HG03442 (cell line): ENCODE measurements around the gene COPB1.
"Not testable (repeated sequence)": the region's sequence is repeated elsewhere in the genome, so short reads cannot be mapped to it uniquely, and the experiment has no call there.

Source experiments
- ATAC-seq: cut with Tn5 transposase; IDR thresholded peaks from one replicate; pipeline ENCODE4 v1.9.1; 2021; ENCODE audit warnings: mild to moderate bottlenecking, moderate library complexity; ENCODE audit not compliant: unreplicated experiment

Gene COPB1

GRCh38 chr11:14499560-14500180 lies at the start of gene COPB1:
COPB1 (minus strand) TSS chr11:14499811; CDS start chr11:14498928, 883 bp downstream.
- ATAC-seq: peak; percentile 92

GRCh38 chr11:14547440-14547839 lies 47.8 kb upstream of the COPB1 start:
- no peak for ATAC-seq

GRCh38 chr11:14546672-14547071 lies 47.1 kb upstream of the COPB1 start:
- ATAC-seq: no peak

GRCh38 chr11:14544611-14545010 lies 45.0 kb upstream of the COPB1 start:
- peak; percentile 91 for ATAC-seq

GRCh38 chr11:14543260-14543659 lies 43.6 kb upstream of the COPB1 start:
- ATAC-seq: no peak

- ATAC-seq: no peak
These were observed 42.7 kb upstream of the COPB1 start for GRCh38 chr11:14542324-14542723.

GRCh38 chr11:14541192-14541947 lies 41.8 kb upstream of the COPB1 start:
- ATAC-seq: no peak

GRCh38 chr11:14539982-14540421 lies 40.4 kb upstream of the COPB1 start:
- ATAC-seq: no peak

- ATAC-seq: no peak
These were observed 39.4 kb upstream of the COPB1 start for GRCh38 chr11:14538926-14539554.

GRCh38 chr11:14538271-14538925 lies 38.8 kb upstream of the COPB1 start:
- no peak for ATAC-seq

GRCh38 chr11:14537134-14537599 lies 37.6 kb upstream of the COPB1 start:
- no peak for ATAC-seq

- ATAC-seq: not testable (repeated sequence)
These were observed 35.6 kb upstream of the COPB1 start for GRCh38 chr11:14535166-14535565.

- no peak for ATAC-seq
These were observed 30.3 kb upstream of the COPB1 start for GRCh38 chr11:14529951-14530350.

- no peak for ATAC-seq
These were observed 29.7 kb upstream of the COPB1 start for GRCh38 chr11:14529321-14529720.

- ATAC-seq: no peak
These were observed 23.2 kb upstream of the COPB1 start for GRCh38 chr11:14522801-14523200.

GRCh38 chr11:14522245-14522644 lies 22.6 kb upstream of the COPB1 start:
- ATAC-seq: no peak

- no peak for ATAC-seq
These were observed 21.1 kb upstream of the COPB1 start for GRCh38 chr11:14520747-14521151.

- ATAC-seq: peak; percentile 90
These were observed 20.5 kb upstream of the COPB1 start, which contains the start of gene PSMA1 for GRCh38 chr11:14519917-14520746. PSMA1 (minus strand) TSS chr11:14520386; CDS start chr11:14520299, 87 bp downstream.

GRCh38 chr11:14519597-14519916 lies 19.9 kb upstream of the COPB1 start:
- peak; percentile 2 for ATAC-seq

- no peak for ATAC-seq
These were observed 19.2 kb upstream of the COPB1 start for GRCh38 chr11:14518820-14519219.
